Sigmoid colon (tissue), 4 donors: ENCODE results near the gene RBM18.

ENCODE experiments used
- EP300 ChIP-seq, 4 donors: sonication (generic); formaldehyde crosslinking; IDR thresholded peaks; one replicate each; pipeline ENCODE4 v1.6.1; 2017; ENCODE audit warnings: antibody characterized with exemption in 4 of 4
- POLR2A ChIP-seq, 2 donors: fragments of 450-650 bp; IDR thresholded peaks; one replicate each; pipeline ENCODE4 v1.6.1; 2016; ENCODE audit warnings: antibody characterized with exemption in 2 of 2, mild to moderate bottlenecking in 2 of 2, moderate library complexity in 2 of 2
- POLR2AphosphoS5 ChIP-seq, 4 donors: sonication (generic); formaldehyde crosslinking; IDR thresholded peaks; one replicate each; pipeline ENCODE4 v1.6.1; 2017; ENCODE audit warnings: antibody characterized with exemption in 4 of 4
- TF ChIP-seq, protein P1 (sequence below), 4 experiments: fragments of 450-650 bp in 3 of 4; fragments of 200-600 bp in 1 of 4; IDR thresholded peaks; one replicate each; pipeline ENCODE4 v1.5.1; 2016 to 2019; ENCODE audit warnings: antibody characterized with exemption in 4 of 4, mild to moderate bottlenecking in 3 of 4, moderate library complexity in 2 of 4

GRCh38 chr9:122226758-122227574 is 37.7 kb downstream of the RBM18 start:
- TF ChIP-seq, protein P1, sequence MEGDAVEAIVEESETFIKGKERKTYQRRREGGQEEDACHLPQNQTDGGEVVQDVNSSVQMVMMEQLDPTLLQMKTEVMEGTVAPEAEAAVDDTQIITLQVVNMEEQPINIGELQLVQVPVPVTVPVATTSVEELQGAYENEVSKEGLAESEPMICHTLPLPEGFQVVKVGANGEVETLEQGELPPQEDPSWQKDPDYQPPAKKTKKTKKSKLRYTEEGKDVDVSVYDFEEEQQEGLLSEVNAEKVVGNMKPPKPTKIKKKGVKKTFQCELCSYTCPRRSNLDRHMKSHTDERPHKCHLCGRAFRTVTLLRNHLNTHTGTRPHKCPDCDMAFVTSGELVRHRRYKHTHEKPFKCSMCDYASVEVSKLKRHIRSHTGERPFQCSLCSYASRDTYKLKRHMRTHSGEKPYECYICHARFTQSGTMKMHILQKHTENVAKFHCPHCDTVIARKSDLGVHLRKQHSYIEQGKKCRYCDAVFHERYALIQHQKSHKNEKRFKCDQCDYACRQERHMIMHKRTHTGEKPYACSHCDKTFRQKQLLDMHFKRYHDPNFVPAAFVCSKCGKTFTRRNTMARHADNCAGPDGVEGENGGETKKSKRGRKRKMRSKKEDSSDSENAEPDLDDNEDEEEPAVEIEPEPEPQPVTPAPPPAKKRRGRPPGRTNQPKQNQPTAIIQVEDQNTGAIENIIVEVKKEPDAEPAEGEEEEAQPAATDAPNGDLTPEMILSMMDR (IDR thresholded peaks at IDR 0.05), result no peak
- TF ChIP-seq EP300 (IDR thresholded peaks at IDR 0.05) (no peak), POLR2A (IDR thresholded peaks at IDR 0.05) (no peak), POLR2AphosphoS5 (IDR thresholded peaks at IDR 0.05) (peak in 1 of 4 donors; percentile 28)
